Cerebellar nuclear complex (tissue), 1 donor: Measurements from ENCODE around the gene TET2.

Experiments used
- DNase-seq, 2 experiments: peaks; one replicate each; lab custom pipeline; 2025; lab: John Stamatoyannopoulos, UW

Gene TET2

DNA sequence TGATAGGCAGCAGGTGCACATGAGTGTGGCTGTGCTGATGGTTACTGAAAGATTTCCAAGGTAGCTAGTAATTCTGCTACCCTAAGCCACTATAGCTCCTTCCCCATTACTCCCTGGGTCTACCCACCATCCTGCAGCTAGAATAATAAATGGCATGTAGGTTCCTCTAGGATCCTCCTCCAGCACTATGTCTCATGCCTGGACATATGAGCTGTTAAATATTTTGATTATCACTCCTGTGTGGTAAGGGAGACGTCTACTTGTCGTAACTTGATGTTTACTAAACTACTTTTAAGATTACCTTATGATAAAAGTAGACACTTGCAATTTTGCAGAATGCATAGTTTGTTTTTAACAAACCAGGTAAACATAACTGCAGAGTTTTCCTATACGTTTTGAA is 35.5 kb downstream of the TET2 start:
- DNase-seq, result no peak

DNA sequence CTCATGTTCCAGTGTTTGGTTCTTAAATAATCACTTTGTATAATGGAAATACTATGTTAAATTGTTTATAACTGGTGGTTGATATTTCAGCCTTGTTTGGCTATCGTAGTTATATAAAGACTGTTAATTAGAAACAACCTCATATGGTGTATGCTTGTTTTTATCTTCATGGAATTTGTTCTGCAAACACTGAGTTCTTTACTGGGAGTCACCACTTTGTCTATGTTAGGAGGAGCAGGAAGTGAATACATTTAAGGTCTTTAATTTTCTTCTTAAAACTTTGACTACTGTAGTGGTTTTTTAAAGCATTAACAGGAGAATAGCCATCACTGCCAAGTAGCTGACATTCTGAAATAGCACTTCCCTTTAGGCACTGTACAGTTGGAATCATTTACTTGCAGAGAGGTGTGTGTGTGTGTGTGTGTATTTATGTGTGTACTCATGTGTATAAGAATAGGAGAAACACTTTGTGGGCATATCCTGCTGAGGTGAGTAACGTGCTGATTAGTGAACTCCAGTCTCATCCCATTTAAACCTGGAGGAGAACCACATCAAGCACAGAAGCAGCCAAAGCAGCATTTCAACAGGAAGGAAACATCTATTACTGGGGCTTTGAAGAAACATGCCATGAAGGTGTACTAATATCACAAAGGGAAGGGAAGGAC is 37.8 kb downstream of the TET2 start:
- DNase-seq, result no peak

DNA sequence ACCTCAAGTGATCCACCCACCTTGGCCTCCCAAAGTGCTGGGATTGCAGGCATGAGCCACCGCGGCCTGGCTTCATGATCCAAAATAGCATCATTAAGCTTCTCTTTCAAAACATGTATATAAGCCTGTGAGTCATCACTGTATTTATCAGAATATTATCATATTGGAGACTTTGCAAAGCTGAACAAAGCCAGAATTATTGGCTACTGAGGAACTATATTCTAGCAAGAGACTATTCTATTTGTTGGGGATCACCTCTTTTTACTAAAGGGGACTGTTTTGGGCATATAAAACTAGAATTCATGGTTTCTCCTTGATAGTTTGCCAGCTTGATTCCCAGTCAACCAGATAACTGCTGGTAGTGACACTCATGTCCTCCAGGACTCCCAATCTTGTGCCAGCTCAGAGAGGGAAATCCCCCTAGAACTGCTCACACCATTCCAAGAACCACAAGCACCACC is 40.1 kb downstream of the TET2 start:
- no peak for DNase-seq

DNA sequence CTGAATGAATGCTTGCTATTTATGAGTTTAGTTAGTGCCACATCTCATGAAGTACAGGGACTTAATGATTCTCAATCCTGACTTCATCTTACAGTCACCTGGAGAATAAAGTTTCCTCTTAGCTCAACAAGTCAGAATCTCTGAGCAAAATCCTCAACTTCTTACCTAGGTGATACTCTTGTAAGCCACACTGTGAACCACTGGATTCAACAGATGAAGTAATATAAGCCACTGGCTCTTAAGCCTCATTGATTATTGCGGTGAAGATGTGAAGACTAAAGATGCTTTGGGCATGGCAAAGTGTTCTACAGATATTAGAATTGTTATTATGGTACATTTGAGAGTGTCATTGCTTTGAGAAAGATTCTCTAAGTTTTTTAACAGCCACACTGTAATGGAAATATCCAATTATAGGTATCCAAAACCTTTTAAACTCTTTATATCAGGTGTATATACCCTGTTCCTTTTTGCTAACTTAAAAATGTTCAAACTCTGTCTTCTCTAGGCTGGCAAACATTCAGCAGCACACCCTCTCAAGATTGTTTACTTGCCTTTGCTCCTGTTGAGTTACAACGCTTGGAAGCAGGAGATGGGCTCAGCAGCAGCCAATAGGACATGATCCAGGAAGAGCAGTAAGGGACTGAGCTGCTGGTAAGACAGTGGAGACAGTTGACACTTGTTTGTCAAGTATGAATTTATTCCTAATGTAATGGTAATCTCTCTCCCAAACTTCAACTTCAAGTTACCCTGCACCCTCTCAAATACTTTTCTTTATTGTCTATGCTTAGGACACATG is 43.4 kb downstream of the TET2 start:
- no peak for DNase-seq

DNA sequence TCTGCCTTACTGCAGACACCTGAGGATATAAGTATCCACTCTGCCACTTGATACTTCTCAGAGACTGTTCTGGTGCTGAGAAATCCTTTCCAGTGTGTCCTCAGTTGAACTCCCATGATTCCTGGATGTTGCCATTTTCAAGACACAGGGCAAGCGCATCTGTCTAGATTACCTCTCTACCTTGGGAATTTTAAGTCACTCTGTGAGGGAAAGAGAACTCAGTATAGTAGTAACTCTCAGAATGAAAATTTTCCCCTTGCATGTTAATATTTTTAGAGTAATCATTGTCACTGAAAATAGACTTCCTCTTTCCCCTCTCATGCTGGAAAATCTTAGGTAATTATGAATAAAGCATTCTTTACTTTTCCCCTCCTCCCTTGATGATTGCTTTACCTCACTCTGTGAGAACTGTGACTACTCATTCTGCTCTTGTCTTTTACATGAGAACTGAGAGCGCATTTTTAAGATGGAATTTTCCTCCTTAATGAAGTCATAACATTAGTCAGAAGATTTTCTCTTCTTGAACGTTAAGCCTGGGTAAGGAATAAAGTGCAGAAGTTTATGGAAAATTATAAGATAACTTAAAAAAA is 45.0 kb downstream of the TET2 start:
- no peak for DNase-seq

DNA sequence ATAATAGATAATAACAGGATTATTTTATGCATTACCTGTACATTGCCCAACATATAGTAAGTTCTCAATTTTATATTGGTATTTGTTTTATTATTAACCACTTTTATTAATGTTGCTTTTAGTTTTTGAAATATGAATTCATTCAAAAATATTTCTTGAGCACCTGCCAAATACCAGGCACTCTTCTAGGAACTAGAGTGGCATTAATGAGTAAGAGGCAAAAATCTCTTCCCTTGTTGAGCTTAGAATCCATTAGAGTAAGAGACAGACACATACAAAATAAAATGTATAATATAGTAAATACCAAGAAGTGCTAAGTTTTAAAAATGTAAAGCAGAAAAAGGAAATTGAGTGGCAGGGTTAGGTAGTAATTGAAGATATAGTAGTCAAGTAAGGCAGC is 45.8 kb downstream of the TET2 start:
- no peak for DNase-seq

DNA sequence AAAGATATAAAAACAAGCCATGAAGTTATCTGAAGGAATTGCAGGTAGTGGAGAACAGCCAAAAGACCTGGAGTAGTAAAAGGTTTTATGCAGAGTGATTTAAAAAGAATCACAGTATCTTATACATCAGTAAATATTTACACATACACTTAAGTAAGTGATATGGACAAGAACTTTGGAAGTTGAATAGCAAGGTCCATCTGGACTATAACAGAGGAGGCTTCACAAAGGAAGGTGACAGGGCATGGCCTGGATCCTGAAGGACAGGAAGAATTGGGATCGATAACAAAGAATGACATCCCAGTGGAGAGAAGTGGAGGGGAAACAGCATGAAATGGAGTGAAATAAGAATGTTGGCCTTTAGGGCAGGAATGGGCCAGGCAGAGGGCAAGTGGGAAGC is 46.2 kb downstream of the TET2 start:
- DNase-seq, result no peak

DNA sequence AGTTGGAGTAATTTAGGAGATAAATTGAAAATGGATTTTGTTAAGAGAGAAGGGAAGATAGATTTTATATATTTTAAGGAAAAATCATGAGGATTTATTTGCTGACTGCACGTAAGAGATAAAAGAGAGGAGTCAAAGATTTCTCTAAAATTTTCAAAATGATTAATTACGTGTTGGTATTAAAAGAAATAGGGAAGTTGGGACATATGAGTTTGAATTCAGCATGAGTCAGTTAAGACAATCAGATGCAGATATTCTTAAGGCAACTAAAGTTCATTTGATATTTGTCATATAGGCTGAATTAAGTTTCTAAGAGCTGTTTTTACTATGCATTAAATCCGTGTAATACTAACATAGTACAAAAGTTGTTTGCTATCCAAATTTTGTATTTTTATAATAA is 46.9 kb downstream of the TET2 start:
- no peak for DNase-seq

DNA sequence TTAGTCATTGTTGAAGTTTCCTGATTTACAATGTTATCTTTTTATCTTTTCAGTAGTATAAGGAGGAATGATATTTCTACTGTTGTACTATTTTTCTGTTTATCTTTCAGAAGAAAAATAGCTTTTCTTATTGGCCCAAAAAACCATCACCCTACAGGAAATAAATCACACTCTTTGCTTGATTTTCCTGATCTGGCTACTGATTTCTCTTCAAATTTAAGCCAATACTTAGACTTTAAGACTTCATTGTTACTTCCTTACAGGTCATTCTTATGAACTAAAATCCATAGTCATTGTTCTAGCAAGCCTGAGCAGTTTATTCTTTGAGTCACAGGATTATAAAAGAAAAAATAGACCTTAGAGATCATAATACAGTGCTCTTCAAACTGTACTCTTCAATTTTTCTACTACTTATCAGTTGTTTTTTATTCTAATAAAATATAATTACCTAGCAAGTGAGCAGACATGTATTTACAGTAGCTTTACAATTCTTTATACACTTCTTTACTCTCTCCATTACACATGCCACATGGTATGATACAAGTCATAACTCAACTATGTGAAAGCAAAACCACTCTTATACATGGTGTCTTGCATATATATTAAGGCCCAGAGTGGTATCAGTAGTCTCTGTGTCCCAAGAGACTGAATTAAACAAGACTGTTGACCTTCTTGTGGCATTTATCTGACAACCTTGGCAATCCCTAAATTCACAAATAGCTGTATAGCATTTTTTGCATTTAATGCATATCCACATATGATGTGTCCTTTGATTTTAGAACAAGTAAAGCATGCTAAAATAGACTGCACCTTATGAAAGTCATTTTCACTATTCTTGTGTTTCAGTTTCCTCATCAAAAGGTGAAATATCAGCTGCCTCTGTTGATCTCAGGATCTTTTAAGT is 47.9 kb downstream of the TET2 start:
- DNase-seq, result no peak

DNA sequence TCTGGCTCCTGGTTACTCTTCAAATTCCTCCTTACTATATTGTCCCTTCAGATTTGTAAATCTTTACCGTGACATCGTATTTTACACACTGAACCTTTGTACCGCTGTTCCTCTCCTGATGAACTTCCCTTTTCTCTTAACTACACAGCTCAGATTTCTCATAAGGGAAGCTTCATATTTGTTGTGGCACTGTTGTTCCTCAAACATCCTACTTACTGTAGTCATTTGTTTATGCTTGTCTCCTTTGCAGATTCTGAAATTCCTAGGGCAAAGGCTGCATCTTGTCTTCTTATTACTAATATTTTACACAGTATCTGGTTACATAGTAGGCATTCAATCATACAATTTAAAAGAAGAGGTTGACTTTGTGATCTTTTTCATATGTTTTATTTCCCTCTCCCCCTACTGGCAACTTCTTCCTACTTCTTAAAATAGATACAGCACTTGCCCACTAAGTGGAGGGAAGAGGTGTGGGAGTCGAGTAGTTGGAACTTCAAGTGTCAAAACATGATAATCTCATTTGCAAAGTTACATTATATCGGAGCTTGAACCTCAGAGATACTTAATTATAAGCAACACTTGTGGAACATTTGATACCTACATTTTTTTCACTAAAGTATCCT is 50.0 kb downstream of the TET2 start:
- no peak for DNase-seq

DNA sequence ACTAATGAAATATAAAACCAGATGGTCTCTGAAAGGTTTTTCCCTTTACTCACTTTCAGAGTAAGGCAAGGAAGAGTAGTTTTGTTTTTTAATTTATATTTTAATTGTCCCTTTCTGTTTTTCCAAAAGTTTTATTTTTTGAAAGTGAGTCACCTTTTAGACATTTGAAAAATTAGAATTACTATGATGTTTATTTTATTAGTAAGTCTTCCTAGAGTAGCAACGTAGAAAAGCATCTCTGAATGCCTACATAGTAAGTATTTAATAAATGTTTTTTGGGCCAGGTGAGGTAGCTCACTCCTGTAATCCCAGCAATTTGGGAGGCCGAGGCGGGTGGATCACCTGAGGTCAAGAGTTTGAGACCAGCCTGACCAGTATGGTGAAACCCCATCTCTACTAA is 51.1 kb downstream of the TET2 start:
- DNase-seq, result no peak

DNA sequence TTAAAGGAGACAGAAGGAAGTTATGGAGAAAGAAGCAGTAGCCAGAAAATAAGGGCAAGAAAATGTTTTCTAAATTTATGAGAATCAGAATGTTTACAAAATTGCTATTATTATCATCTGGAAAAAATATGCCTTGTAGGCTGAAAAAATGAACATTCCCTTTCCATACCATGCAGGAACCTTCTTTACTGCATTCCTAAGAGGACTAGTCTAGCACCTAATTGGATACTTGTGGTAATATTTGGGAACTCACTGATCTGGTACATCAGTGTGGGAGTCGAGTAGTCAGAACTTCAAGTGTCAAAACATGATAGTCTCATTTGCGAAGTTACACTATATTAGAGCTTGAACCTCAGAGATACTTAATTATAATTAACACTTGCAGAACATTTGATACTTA is 51.9 kb downstream of the TET2 start:
- no peak for DNase-seq

DNA sequence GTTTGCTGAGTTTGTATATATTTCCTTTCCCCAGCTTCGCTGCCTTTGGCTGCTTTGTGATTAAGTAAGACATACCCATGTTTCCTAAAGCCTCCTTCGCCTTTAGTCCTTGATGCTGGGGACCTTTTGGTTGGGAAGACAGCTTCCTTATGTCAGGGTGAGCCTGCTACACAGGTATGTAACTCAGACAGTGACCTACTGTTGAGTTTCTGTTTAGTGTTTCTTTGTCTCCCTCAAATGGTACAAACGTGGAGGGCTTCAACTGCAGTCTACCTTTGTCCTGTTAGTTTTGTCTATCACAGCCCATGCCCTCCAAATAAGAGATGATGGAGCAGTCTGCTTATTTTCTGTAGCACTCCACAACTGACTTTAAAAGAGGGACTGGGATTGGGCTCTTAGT is 59.5 kb downstream of the TET2 start:
- no peak for DNase-seq

DNA sequence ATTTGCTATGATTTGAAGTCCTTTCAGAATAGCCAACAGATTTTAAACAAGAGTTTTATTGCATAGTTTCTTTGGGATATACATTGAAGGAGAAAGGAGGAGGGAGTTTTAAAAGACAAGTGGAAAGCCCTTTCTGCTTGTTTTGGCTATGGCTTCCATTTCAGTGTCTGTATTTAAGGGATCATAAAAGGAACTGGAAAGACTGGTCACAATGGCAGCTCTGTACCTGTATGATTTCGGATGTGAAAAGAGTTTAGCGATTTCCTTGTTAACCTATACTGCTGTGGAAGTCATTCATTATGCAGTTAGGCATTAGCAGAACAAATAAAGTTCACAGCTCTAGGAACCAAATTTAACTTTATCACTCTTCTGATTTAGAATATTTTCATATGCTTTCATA is 60.7 kb downstream of the TET2 start:
- DNase-seq, result no peak

DNA sequence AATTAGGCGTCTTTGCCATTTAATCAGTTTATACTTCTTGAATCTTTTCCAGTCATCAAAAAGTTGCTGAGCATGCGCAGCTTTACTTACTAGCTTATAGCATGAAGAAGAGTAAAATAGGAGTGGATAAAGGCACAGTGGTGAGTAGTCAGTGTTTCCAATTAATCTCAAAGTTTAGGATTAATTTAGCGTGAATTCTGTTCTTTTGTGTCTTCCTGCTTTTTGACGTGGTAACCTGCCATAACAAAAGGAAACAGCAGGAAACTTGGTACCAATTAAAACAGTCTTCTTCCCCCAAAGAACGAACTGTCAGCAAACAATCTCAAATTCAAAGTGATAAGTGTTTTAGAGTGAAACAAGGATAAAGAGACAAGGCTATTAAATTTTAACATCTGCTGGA is 61.9 kb downstream of the TET2 start:
- DNase-seq, result no peak

DNA sequence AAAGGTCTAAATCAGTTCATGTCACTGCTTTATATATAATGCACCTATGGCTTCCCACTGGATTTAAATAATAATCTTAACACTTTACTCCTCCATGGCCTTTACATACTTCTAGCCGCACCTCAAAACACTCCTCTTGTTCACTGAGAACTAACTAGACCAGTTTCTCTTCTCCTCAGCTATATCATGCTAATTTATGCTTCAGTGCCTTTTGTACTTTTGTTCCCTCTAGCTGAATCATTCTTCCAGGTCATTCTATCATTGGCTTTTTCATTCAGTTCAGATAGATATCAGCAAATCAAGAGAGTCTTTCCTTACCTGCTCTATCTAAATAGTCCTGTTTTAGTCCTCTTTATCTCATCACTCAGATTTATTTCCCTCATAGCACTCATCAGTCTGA is 64.2 kb downstream of the TET2 start:
- no peak for DNase-seq

DNA sequence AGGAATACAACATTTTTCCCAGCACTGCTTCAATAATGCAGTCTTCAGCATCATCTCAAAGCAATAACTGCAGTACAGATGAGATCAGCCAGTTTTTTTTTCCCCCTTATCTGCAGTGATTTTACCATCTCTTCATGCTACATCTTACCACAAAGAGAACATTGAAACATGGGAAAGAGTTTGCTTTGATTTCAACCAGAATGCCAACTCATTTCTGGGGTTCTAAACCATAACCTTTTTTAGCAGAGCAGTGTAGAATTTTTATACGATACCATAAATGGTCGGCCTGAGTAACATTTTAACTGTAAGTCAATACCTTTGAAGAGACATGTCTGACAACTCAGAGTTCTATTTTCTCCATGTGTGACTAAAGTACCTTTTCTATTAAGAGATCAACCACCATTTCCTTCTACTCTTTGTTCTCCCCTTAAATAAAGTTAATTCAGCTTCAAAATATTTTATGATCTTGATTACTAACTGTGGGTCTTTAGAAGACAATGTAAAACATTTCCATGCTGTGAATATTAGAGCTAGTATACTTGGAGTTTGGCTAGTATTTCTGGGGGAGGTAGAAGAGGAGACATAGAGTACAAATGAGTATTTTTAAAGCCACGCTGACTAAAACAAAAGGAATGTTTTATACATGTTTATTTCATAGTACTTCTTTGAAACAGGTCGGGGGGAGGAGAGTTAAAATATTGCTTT is 69.1 kb downstream of the TET2 start:
- DNase-seq, result no peak

DNA sequence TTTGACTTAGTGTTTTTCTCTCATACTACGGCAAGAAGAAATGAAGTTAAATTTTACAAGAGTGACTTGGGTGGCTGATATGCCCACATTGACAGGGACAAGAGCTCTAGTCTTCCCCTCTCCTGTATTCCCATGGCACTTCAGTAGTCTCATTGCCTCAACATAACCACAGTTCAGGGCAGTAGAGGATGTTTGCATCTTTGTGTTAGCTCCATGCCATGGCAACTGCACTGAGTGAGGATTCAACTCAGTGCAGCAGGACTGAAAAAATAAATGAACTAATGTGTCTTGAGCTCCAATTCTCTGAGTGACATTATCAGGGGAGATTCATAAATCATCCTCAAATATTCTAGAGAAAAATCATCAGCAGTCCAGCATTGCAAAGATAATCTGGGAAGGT is 78.8 kb downstream of the TET2 start:
- DNase-seq, result no peak

DNA sequence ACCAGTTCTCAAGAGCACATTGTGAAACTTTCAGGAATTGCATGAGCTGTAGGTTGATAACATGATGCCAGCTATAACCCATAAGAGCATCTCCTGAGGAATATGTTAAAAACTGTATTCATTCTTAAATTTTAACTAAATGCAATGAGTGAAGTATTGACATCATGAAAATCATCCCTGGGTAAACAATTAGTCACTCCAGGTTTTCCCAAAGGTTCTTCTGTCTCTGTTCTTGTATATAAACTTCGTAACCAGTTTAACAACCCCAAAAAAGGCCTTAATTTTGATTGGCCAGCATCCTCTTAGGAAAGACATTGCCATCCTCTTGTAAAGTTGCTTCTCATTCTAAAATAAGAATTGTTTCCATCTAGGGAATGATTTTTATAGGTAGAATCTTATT is 80.4 kb downstream of the TET2 start:
- DNase-seq, result no peak

DNA sequence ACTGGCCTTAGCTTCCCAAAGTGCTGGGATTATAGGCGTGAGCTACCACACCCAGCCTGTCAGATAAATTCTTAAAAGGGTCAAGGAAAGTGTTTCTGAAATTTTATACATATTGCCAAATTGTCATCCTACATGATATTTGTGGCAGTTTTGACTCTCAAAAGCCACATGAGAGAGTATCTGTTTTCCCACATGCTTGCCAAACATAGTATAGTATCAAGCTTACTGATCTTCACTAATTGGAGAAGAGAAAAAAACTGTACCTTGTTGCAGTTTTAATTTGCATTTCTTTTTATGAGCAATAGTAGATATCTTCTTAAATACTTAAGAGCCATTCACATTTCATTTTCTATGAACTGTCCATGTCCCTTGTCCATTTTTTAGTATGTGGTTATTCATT is 83.6 kb downstream of the TET2 start:
- DNase-seq, result no peak

DNA sequence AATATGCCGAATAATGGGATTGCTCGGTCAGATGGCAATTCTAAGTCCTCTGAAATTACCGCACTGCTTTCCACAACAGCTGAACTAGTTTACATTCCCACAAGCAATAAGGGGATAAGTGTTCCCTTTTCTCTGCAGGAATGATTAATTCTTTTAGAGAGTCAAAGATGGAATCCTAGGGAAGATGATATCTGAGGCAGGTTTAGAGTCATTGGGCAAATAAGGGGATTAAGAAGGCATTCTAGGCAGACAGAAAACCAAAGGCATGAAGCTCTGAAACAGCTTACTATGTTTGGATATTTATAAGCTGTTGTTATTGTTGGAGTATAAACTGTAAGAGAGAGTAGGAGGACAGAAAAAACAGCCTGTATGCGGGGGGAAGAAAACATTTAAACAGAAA is 85.7 kb downstream of the TET2 start:
- no peak for DNase-seq
